Natural killer cell treated with Interleukin-12 subunit alpha and Interleukin-12 subunit beta and Interleukin-15 and Interleukin-18, amount 100 ng/mL, for 72 hours (primary cell): Measurements from ENCODE around the gene KPNA6. TPM values are rescaled to one million over a fixed set of nuclear protein-coding genes. Genes with fewer than 3 reads are reported as not detected.
"Not testable (repeated sequence)": the region's sequence is repeated elsewhere in the genome, so short reads cannot be mapped to it uniquely, and the experiment has no call there.

Experiments used
- ATAC-seq, 2 donors: fragments of 150-1000 bp; cut with Tn5 transposase in 1 of 2; sonication (Bioruptor Pico), chemical (Tn5 transposase) in 1 of 2; 2 replicates each; pipeline ENCODE4 v1.10.0; 2021
- DNase-seq: peaks from one replicate; pipeline ENCODE4 v3.0.0; 2022; ENCODE audit warnings: low spot score
- H3K27ac Mint-ChIP-seq, 2 donors: 1 replicate in 1 of 2; 2 replicates in 1 of 2; pipeline ENCODE4 v1.8.0; 2022; ENCODE audit warnings: mixed read lengths in 2 of 2, mild to moderate bottlenecking in 1 of 2, moderate library complexity in 1 of 2
- H3K27me3 Mint-ChIP-seq, 2 donors: 1 replicate in 1 of 2; 2 replicates in 1 of 2; pipeline ENCODE4 v1.8.0; 2022; ENCODE audit warnings: mixed read lengths in 2 of 2
- H3K36me3 Mint-ChIP-seq: one replicate; pipeline ENCODE4 v1.8.0; 2022; ENCODE audit warnings: mixed read lengths
- H3K4me1 Mint-ChIP-seq, 2 donors: 1 replicate in 1 of 2; 2 replicates in 1 of 2; pipeline ENCODE4 v1.8.0; 2022; ENCODE audit warnings: low read depth in 2 of 2, mixed read lengths in 2 of 2, mild to moderate bottlenecking in 1 of 2
- H3K4me3 Mint-ChIP-seq: one replicate; pipeline ENCODE4 v1.8.0; 2022; ENCODE audit warnings: mixed read lengths
- H3K9me3 Mint-ChIP-seq: 2 replicates; pipeline ENCODE4 v1.8.0; 2022; ENCODE audit warnings: mixed read lengths
- total RNA-seq, 2 donors: library from RNA; stranded (reverse); gene quantifications; one replicate each; pipeline ENCODE4 v1.2.3, GENCODE V29; 2022

Gene KPNA6
- total RNA-seq, 2 donors from 2014 or later: 80.9 to 88.9 TPM

- Mint-ChIP-seq H3K27me3 (no peaks in the 10 kb centered on the region), H3K4me1 (peaks cover 26 to 35% of the 10 kb centered on the region in 2 donors), H3K4me3 (no peak overlapping the region), H3K27ac (no peak overlapping the region), H3K9me3 (no peaks in the 10 kb centered on the region), H3K36me3 (no peaks in the 10 kb centered on the region)
- ATAC-seq (no peak), DNase-seq (no peak)
Measured at GRCh38 chr1:32137111-32137510, 29.3 kb downstream of the KPNA6 start.

GRCh38 chr1:32138965-32139364, 31.1 kb downstream of the KPNA6 start:
- Mint-ChIP-seq H3K36me3 (no peaks in the 10 kb centered on the region), H3K27me3 (no peaks in the 10 kb centered on the region), H3K4me3 (no peak overlapping the region), H3K9me3 (no peaks in the 10 kb centered on the region), H3K27ac (peak overlapping the region in 1 of 2 donors; percentile 0), H3K4me1 (peaks cover 34 to 40% of the 10 kb centered on the region in 2 donors)
- ATAC-seq (no peak), DNase-seq (no peak)

- H3K4me3 Mint-ChIP-seq: no peak overlapping the region
- peaks cover 34 to 53% of the 10 kb centered on the region in 2 donors for H3K4me1 Mint-ChIP-seq
- no peaks in the 10 kb centered on the region for H3K9me3 Mint-ChIP-seq
- no peaks in the 10 kb centered on the region for H3K27me3 Mint-ChIP-seq
- no peak overlapping the region for H3K27ac Mint-ChIP-seq
- peaks cover under 1% of the 10 kb centered on the region for H3K36me3 Mint-ChIP-seq
- ATAC-seq: no peak
- no peak for DNase-seq
Measured at GRCh38 chr1:32142446-32143301, 34.8 kb downstream of the KPNA6 start.

GRCh38 chr1:32143302-32143695, 35.4 kb downstream of the KPNA6 start:
- DNase-seq, H3K27me3 Mint-ChIP-seq, H3K9me3 Mint-ChIP-seq, ATAC-seq, H3K36me3 Mint-ChIP-seq, H3K27ac Mint-ChIP-seq, H3K4me3 Mint-ChIP-seq: not testable (repeated sequence)
- H3K4me1 Mint-ChIP-seq: peaks cover 38 to 51% of the 10 kb centered on the region in 2 donors

GRCh38 chr1:32144033-32144432, 36.2 kb downstream of the KPNA6 start:
- Mint-ChIP-seq H3K27ac (no peak overlapping the region), H3K27me3 (no peaks in the 10 kb centered on the region), H3K9me3 (no peaks in the 10 kb centered on the region), H3K4me3 (no peak overlapping the region), H3K36me3 (peaks cover 10% of the 10 kb centered on the region), H3K4me1 (peaks cover 33 to 44% of the 10 kb centered on the region in 2 donors)
- ATAC-seq (no peak), DNase-seq (no peak)

- not testable (repeated sequence) for ATAC-seq, H3K9me3 Mint-ChIP-seq, DNase-seq, H3K27me3 Mint-ChIP-seq, H3K4me3 Mint-ChIP-seq, H3K27ac Mint-ChIP-seq
- Mint-ChIP-seq H3K36me3 (peaks cover 12% of the 10 kb centered on the region), H3K4me1 (peaks cover 27 to 32% of the 10 kb centered on the region in 2 donors)
Measured at GRCh38 chr1:32147799-32148198, 39.9 kb downstream of the KPNA6 start.

GRCh38 chr1:32150847-32151246, 43.0 kb downstream of the KPNA6 start:
- H3K4me1 Mint-ChIP-seq: peaks cover 19 to 21% of the 10 kb centered on the region in 2 donors
- ATAC-seq (no peak), DNase-seq (no peak)
- no peaks in the 10 kb centered on the region for H3K9me3 Mint-ChIP-seq
- peaks cover 12% of the 10 kb centered on the region for H3K36me3 Mint-ChIP-seq
- no peak overlapping the region for H3K4me3 Mint-ChIP-seq
- H3K27me3 Mint-ChIP-seq: no peaks in the 10 kb centered on the region
- H3K27ac Mint-ChIP-seq: no peak overlapping the region

- Mint-ChIP-seq H3K36me3 (peaks cover 18% of the 10 kb centered on the region), H3K27ac (no peak overlapping the region), H3K9me3 (no peaks in the 10 kb centered on the region), H3K4me3 (no peak overlapping the region), H3K27me3 (no peaks in the 10 kb centered on the region), H3K4me1 (peaks cover 16% of the 10 kb centered on the region in 2 donors)
- ATAC-seq (no peak), DNase-seq (no peak)
Measured at GRCh38 chr1:32151319-32151787, 43.5 kb downstream of the KPNA6 start.

- Mint-ChIP-seq H3K4me3 (no peak overlapping the region), H3K4me1 (peaks cover 0 to 7% of the 10 kb centered on the region in 2 donors), H3K9me3 (no peaks in the 10 kb centered on the region), H3K27me3 (no peaks in the 10 kb centered on the region), H3K36me3 (peaks cover 34% of the 10 kb centered on the region), H3K27ac (peak overlapping the region in 1 of 2 donors; percentile 45)
- DNase-seq: no peak
- ATAC-seq: no peak
Measured at GRCh38 chr1:32159189-32159588, 51.3 kb downstream of the KPNA6 start.

GRCh38 chr1:32163405-32163804, 55.5 kb downstream of the KPNA6 start:
- no peaks in the 10 kb centered on the region for H3K27me3 Mint-ChIP-seq
- ATAC-seq (no peak), DNase-seq (no peak)
- H3K4me1 Mint-ChIP-seq: peaks cover 0 to 3% of the 10 kb centered on the region in 2 donors
- no peak overlapping the region for H3K27ac Mint-ChIP-seq
- no peak overlapping the region for H3K4me3 Mint-ChIP-seq
- H3K9me3 Mint-ChIP-seq: no peaks in the 10 kb centered on the region
- H3K36me3 Mint-ChIP-seq: peaks cover 20% of the 10 kb centered on the region

GRCh38 chr1:32165633-32166032, 57.8 kb downstream of the KPNA6 start:
- H3K36me3 Mint-ChIP-seq: peaks cover 23% of the 10 kb centered on the region
- not testable (repeated sequence) for H3K4me1 Mint-ChIP-seq, H3K4me3 Mint-ChIP-seq, H3K9me3 Mint-ChIP-seq, DNase-seq, H3K27me3 Mint-ChIP-seq, H3K27ac Mint-ChIP-seq, ATAC-seq

- DNase-seq (no peak), ATAC-seq (no peak)
- H3K4me3 Mint-ChIP-seq: no peak overlapping the region
- H3K9me3 Mint-ChIP-seq: no peaks in the 10 kb centered on the region
- H3K36me3 Mint-ChIP-seq: peaks cover 15% of the 10 kb centered on the region
- no peaks in the 10 kb centered on the region for H3K27me3 Mint-ChIP-seq
- H3K4me1 Mint-ChIP-seq: peaks cover 0 to 4% of the 10 kb centered on the region in 2 donors
- no peak overlapping the region for H3K27ac Mint-ChIP-seq
Measured at GRCh38 chr1:32170991-32171390, 63.1 kb downstream of the KPNA6 start.

- no peaks in the 10 kb centered on the region for H3K27me3 Mint-ChIP-seq
- peaks cover 15% of the 10 kb centered on the region for H3K36me3 Mint-ChIP-seq
- no peak overlapping the region for H3K27ac Mint-ChIP-seq
- DNase-seq (no peak), ATAC-seq (no peak)
- H3K4me1 Mint-ChIP-seq: peaks cover 0 to 5% of the 10 kb centered on the region in 2 donors
- no peaks in the 10 kb centered on the region for H3K9me3 Mint-ChIP-seq
- no peak overlapping the region for H3K4me3 Mint-ChIP-seq
Measured at GRCh38 chr1:32172621-32173245, 64.9 kb downstream of the KPNA6 start.
